ENCODE results near the gene SLCO2A1.

Gene SLCO2A1

GRCh38 chr3:133994166-133994890 is 35.4 kb downstream of the SLCO2A1 start (continued):
- no peak for TF ChIP-seq CSDC2 (CRISPR knock-in tag; IDR thresholded peaks at IDR 0.05)
- no peak for TF ChIP-seq ARNTL (CRISPR knock-in tag; IDR thresholded peaks at IDR 0.05; ENCODE audit: borderline replicate concordance, low read depth)
- TF ChIP-seq ZFP3 (CRISPR knock-in tag; IDR thresholded peaks at IDR 0.05), result no peak
- TF ChIP-seq ZC3H10 (CRISPR knock-in tag; IDR thresholded peaks at IDR 0.05), result no peak
- TF ChIP-seq BACH2 (CRISPR knock-in tag; IDR thresholded peaks at IDR 0.05; ENCODE audit: borderline replicate concordance), result no peak
- no peak for TF ChIP-seq PPARA (CRISPR knock-in tag; IDR thresholded peaks at IDR 0.05; ENCODE audit: borderline replicate concordance)
- no peak for TF ChIP-seq ZNF8 (CRISPR knock-in tag; IDR thresholded peaks at IDR 0.05)

DNA sequence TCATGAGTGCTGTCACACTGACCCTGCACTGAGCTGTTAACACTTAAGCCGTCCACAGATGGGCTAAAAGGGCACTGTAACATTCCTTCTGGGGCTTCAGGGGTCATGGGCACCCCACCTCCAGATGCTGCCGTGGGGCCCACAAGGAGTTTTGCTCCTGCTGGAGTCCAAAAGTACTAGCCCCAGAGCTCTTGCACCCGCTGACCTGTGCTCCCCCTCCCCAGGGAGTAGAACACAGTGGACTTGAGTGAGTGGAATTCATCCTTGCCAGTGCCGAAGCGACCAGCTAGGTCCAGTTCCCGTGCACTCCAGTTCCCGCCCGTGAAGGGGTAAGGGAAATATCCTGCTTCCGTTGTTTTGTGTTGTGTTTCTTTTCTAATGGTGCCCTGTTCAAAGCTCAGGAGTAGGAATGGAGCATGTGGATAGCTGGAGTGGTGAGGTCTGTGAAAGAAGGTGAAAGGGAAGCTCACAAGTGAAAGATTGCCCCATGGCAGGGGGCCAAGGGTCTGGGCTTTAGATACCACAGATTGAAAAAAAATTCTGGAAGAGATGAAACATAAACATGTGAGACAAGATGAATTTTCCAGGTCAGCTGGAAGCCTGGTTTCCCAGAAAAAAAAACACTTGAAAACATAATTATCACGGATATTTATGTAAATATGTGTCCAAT is 36.6 kb downstream of the SLCO2A1 start:
- TF ChIP-seq TOX (CRISPR knock-in tag; IDR thresholded peaks at IDR 0.05; ENCODE audit: borderline replicate concordance), result no peak
- TF ChIP-seq CSDC2 (CRISPR knock-in tag; IDR thresholded peaks at IDR 0.05), result no peak
- TF ChIP-seq ISL1 (CRISPR knock-in tag; IDR thresholded peaks at IDR 0.05), result no peak
- no peak for TF ChIP-seq CSRNP3 (CRISPR knock-in tag; IDR thresholded peaks at IDR 0.05)
- no peak for TF ChIP-seq GLIS3 (CRISPR knock-in tag; IDR thresholded peaks at IDR 0.05)
- no peak for TF ChIP-seq BACH2 (CRISPR knock-in tag; IDR thresholded peaks at IDR 0.05; ENCODE audit: borderline replicate concordance)
- no peak for ATAC-seq

DNA sequence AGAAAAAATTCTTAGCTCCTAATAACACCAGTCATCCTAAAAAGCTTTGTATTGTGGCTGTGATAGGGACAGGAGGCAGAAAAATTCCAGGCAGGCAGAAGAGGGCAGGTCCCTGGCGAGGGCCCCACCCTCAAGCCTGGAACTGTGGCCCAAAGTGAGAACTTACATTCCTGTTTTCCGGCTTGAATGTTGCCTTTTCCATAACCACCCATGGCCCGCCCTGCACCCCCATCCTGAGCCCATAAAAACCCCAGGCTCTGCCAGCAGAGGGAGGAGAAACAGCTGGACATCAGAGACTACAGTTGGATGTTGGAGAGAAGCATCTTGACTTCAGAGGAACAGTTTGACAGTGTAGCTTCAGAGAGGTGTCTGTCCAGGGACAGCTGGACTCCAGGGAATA is 37.3 kb downstream of the SLCO2A1 start:
- ATAC-seq, result no peak
- TF ChIP-seq ZNF8 (CRISPR knock-in tag; IDR thresholded peaks at IDR 0.05) (no peak), ZNF70 (CRISPR knock-in tag; IDR thresholded peaks at IDR 0.05) (no peak), OSR1 (CRISPR knock-in tag; IDR thresholded peaks at IDR 0.05) (no peak), ARNTL (CRISPR knock-in tag; IDR thresholded peaks at IDR 0.05; ENCODE audit: borderline replicate concordance, low read depth) (no peak), PPARA (CRISPR knock-in tag; IDR thresholded peaks at IDR 0.05; ENCODE audit: borderline replicate concordance) (no peak), ISL1 (CRISPR knock-in tag; IDR thresholded peaks at IDR 0.05) (no peak), ZFP30 (CRISPR knock-in tag; IDR thresholded peaks at IDR 0.05) (no peak), TCF4 (CRISPR knock-in tag; IDR thresholded peaks at IDR 0.05; ENCODE audit: borderline replicate concordance) (no peak), ZC3H10 (CRISPR knock-in tag; IDR thresholded peaks at IDR 0.05) (no peak), CSDC2 (CRISPR knock-in tag; IDR thresholded peaks at IDR 0.05) (no peak), TOX (CRISPR knock-in tag; IDR thresholded peaks at IDR 0.05; ENCODE audit: borderline replicate concordance) (no peak), BACH2 (CRISPR knock-in tag; IDR thresholded peaks at IDR 0.05; ENCODE audit: borderline replicate concordance) (no peak), SNAI2 (CRISPR knock-in tag; IDR thresholded peaks at IDR 0.05) (no peak), CSRNP3 (CRISPR knock-in tag; IDR thresholded peaks at IDR 0.05) (no peak), CREB5 (CRISPR knock-in tag; IDR thresholded peaks at IDR 0.05; ENCODE audit: low read depth) (no peak), ZFP3 (CRISPR knock-in tag; IDR thresholded peaks at IDR 0.05) (no peak)
- TF ChIP-seq, protein P1, sequence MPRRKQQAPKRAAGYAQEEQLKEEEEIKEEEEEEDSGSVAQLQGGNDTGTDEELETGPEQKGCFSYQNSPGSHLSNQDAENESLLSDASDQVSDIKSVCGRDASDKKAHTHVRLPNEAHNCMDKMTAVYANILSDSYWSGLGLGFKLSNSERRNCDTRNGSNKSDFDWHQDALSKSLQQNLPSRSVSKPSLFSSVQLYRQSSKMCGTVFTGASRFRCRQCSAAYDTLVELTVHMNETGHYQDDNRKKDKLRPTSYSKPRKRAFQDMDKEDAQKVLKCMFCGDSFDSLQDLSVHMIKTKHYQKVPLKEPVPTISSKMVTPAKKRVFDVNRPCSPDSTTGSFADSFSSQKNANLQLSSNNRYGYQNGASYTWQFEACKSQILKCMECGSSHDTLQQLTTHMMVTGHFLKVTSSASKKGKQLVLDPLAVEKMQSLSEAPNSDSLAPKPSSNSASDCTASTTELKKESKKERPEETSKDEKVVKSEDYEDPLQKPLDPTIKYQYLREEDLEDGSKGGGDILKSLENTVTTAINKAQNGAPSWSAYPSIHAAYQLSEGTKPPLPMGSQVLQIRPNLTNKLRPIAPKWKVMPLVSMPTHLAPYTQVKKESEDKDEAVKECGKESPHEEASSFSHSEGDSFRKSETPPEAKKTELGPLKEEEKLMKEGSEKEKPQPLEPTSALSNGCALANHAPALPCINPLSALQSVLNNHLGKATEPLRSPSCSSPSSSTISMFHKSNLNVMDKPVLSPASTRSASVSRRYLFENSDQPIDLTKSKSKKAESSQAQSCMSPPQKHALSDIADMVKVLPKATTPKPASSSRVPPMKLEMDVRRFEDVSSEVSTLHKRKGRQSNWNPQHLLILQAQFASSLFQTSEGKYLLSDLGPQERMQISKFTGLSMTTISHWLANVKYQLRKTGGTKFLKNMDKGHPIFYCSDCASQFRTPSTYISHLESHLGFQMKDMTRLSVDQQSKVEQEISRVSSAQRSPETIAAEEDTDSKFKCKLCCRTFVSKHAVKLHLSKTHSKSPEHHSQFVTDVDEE (CRISPR knock-in tag; IDR thresholded peaks at IDR 0.05), result no peak
- TF ChIP-seq, protein P2, sequence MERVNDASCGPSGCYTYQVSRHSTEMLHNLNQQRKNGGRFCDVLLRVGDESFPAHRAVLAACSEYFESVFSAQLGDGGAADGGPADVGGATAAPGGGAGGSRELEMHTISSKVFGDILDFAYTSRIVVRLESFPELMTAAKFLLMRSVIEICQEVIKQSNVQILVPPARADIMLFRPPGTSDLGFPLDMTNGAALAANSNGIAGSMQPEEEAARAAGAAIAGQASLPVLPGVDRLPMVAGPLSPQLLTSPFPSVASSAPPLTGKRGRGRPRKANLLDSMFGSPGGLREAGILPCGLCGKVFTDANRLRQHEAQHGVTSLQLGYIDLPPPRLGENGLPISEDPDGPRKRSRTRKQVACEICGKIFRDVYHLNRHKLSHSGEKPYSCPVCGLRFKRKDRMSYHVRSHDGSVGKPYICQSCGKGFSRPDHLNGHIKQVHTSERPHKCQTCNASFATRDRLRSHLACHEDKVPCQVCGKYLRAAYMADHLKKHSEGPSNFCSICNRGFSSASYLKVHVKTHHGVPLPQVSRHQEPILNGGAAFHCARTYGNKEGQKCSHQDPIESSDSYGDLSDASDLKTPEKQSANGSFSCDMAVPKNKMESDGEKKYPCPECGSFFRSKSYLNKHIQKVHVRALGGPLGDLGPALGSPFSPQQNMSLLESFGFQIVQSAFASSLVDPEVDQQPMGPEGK (CRISPR knock-in tag; IDR thresholded peaks at IDR 0.05; ENCODE audit: borderline replicate concordance), result no peak
